Stimulated activated CD4-positive, alpha-beta T cell treated with anti-CD3 and anti-CD28 coated beads, Interleukin-1b, Interleukin-23, amount 100 ng/mL, for 24 hours (primary cell): ENCODE data around the gene LYSMD4.
A peak's percentile ranks its signal among the peaks of the same experiment; 100 is the strongest.
"Not testable (repeated sequence)": the region's sequence is repeated elsewhere in the genome, so short reads cannot be mapped to it uniquely, and the experiment has no call there.

Experiments used
- DNase-seq, 4 experiments: peaks; one replicate each; pipeline ENCODE4 v3.0.0-alpha.2; 2020; ENCODE audit warnings: low read depth in 4 of 4, low spot score in 1 of 4

The LYSMD4 gene

GRCh38 chr15:99733268-99734039 is at the start of gene LYSMD4:
LYSMD4 (minus strand) TSS chr15:99733437; CDS start chr15:99731999, 1,438 bp downstream.
- DNase-seq, result peak; percentile 98 to 99 (median 98)

- not testable (repeated sequence) for DNase-seq
Observed at GRCh38 chr15:99782029-99782428, 48.8 kb upstream of the LYSMD4 start.

GRCh38 chr15:99777144-99777543 is 43.9 kb upstream of the LYSMD4 start:
- no peak for DNase-seq

GRCh38 chr15:99764522-99764921 is 31.3 kb upstream of the LYSMD4 start:
- no peak for DNase-seq

GRCh38 chr15:99763827-99764226 is 30.6 kb upstream of the LYSMD4 start:
- DNase-seq, result no peak

- DNase-seq, result no peak
Observed at GRCh38 chr15:99762288-99762687, 29.1 kb upstream of the LYSMD4 start.

GRCh38 chr15:99755692-99756409 is 22.6 kb upstream of the LYSMD4 start:
- no peak for DNase-seq

- no peak for DNase-seq
Observed at GRCh38 chr15:99753066-99753465, 19.8 kb upstream of the LYSMD4 start.

GRCh38 chr15:99752556-99752955 is 19.3 kb upstream of the LYSMD4 start:
- DNase-seq, result no peak

GRCh38 chr15:99750326-99750725 is 17.1 kb upstream of the LYSMD4 start:
- not testable (repeated sequence) for DNase-seq

- DNase-seq, result no peak
Observed at GRCh38 chr15:99749386-99749785, 16.1 kb upstream of the LYSMD4 start.

GRCh38 chr15:99745370-99746086 is 12.3 kb upstream of the LYSMD4 start:
- DNase-seq, result no peak

- no peak for DNase-seq
Observed at GRCh38 chr15:99744142-99744541, 10.9 kb upstream of the LYSMD4 start.

- no peak for DNase-seq
Observed at GRCh38 chr15:99741835-99742234, 8.6 kb upstream of the LYSMD4 start.

- DNase-seq, result no peak
Observed at GRCh38 chr15:99738021-99738847, 5.0 kb upstream of the LYSMD4 start.

GRCh38 chr15:99736702-99737101 is 3.5 kb upstream of the LYSMD4 start:
- DNase-seq, result no peak

- DNase-seq, result no peak
Observed at GRCh38 chr15:99735868-99736267, 2.6 kb upstream of the LYSMD4 start.

- no peak for DNase-seq
Observed at GRCh38 chr15:99734575-99734974, 1.3 kb upstream of the LYSMD4 start.

GRCh38 chr15:99734040-99734291 is 729 bp upstream of the LYSMD4 start:
- not testable (repeated sequence) for DNase-seq

- DNase-seq, result peak in 1 of 4 experiments; percentile 7
Observed at GRCh38 chr15:99732751-99733267, 428 bp downstream of the LYSMD4 start.
